HG02970 (cell line): ENCODE results near the gene SAMD11.
"Not testable (repeated sequence)": the region's sequence is repeated elsewhere in the genome, so short reads cannot be mapped to it uniquely, and the experiment has no call there.

Experiments used
- ATAC-seq: cut with Tn5 transposase; IDR thresholded peaks from one replicate; pipeline ENCODE4 v1.9.1; 2021; ENCODE audit warnings: mild to moderate bottlenecking, moderate library complexity, moderate number of reproducible peaks; ENCODE audit not compliant: unreplicated experiment, low FRiP score

SAMD11 gene

DNA sequence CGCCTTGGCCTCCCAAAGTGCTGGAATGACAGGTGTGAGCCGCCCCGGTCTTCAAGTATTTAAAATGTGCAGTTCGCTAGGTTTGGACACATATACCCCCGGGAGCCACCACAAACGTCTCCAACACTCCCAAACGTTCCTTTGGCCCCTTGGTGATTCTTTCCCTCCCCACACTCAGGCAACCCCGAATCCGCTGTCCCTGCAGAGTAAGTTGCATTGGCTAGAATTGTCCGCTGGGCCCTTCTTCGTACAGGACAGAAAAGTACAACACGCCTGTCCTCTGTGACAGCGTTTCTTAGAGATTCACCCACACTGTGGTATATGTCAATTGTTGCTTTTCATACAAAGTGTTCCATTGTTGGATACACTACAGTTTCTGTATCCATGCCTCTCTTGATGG lies 61.4 kb downstream of the SAMD11 start:
- no peak for ATAC-seq

DNA sequence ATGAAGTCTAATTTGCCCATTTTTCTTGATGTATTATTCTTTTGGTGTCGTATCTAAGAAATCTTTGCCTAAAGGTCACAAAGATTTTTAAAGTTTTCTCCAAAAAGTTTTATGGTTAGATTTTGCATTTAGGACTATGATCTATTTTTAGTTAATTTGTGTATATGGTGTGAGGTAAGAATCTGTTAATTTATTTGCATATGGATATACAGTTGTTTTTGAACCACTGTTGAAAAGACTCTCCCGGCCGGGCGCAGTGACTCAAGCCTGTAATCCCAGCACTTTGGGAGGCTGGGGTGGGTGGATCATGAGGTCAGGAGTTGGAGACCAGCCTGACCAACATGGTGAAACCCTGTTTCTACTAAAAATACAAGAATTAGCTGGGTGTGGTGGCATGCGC lies 64.3 kb downstream of the SAMD11 start:
- ATAC-seq = not testable (repeated sequence)

DNA sequence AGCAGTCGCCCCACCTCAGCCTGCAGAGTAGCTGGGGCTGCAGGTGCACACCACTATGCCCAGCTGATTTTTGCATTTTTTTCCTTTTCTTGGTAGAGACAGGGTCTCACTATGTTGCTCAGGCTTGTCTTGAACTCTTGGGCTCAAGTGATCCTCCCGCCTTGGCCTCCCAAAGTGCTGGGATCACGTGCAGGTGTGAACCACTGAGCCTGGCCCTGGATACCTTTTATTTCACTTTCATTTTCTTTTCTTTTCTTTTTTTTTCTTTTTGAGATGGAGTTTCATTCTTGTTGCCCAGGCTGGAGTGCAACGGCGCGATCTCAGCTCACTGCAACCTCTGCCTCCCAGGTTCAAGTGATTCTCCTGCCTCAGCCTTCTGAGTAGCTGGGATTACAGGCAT lies 67.6 kb downstream of the SAMD11 start:
- ATAC-seq = not testable (repeated sequence)

DNA sequence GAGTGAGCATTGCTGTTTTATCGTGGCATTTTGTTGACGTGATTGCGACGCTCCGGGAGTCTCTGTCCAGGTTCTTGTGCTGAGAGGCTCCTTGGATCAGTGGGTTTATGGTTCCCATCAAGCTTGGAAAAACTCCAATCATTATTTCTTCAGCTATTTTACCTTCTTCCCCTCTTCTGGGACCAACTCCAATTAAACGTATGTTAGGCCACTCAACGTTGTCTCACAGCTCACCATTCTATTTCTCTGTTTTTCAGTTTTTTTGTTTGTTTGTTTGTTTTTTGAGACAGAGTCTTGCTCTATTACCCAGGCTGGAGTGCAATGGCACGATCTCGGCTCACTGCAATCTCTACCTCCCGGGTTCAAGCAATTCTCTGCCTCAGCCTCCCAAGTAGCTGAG lies 68.2 kb downstream of the SAMD11 start:
- ATAC-seq = no peak

DNA sequence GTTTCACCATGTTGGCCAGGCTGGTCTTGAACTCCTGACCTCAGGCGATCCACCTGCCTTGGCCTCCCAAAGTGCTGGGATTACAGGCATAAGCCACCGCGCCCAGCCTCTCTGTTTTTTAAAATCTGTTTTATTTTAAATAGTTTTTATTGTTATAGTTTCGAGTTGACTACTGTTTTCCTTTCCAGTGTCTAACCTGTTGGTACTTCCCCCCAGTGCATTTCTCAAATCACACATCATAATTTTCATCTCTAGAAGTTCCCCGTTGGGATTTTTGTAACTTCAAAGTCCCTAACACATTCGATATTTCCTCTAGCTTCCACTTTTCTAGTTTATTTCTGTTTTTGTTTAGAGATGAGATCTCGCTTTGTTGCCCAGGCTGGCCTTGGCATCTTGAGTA lies 68.6 kb downstream of the SAMD11 start:
- no peak for ATAC-seq

DNA sequence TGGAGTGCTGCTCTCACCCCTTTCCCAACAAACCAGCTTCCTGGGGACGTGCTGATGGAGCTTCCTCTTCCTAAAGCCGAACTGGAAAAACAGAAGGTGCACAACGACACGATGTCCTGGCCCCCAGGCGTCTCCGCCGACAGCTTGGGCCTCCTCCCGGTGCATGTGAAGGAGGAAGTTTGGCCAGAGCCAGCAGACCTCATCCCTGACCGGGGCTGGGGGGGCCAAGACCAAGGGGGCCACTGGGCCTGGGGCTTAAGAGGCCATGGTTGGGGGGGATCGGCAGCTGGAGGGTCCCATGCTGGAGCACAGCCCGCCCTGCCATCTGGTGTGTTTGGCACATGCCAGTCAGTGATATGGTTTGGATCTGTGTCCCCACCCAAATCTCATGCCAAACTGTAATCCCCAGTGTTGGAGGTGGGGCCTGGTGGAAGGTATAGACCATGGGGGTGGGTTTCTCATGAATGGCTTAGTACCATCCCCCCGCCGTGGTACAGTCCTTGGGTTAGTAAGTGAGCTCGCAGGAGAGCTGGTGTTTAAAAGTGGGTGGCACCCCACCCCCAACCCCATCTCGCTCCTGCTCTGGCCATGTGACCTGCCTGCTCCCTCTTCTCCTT lies 69.8 kb downstream of the SAMD11 start:
- ATAC-seq = no peak
